ENCODE results near the gene SLC7A1. TPM values are rescaled to one million over a fixed set of nuclear protein-coding genes. Genes with fewer than 3 reads are reported as not detected.

Gene SLC7A1
- total and polyA plus RNA-seq, 4 donors = 6.6 to 53.8 (median 10.5) TPM

GRCh38 chr13:29551214-29551613 is 44.3 kb downstream of the SLC7A1 start:
- Histone ChIP-seq H3K36me3 (ENCODE audit: control insufficient read depth in 4 of 4, insufficient read depth in 4 of 4, low read length in 4 of 4) (peaks cover 0 to 12% (median 5%) of the 10 kb centered on the region in 4 donors), H3K4me1 (ENCODE audit: control insufficient read depth in 5 of 5, insufficient read depth in 5 of 5, low read length in 5 of 5) (peaks cover 0 to 10% (median 1%) of the 10 kb centered on the region in 5 donors), H3K9ac (ENCODE audit: insufficient read depth in 1 of 2, low read length in 2 of 2) (no peak overlapping the region), H3K27ac (ENCODE audit: low read depth in 1 of 2, low read length in 1 of 2) (no peak overlapping the region), H3K27me3 (ENCODE audit: control insufficient read depth in 3 of 3, insufficient read depth in 3 of 3, low read length in 2 of 3) (no peaks in the 10 kb centered on the region), H3K4me3 (no peak overlapping the region), H3K9me3 (ENCODE audit: control insufficient read depth in 4 of 4, insufficient read depth in 3 of 4, low read length in 3 of 4) (peaks cover 0 to 2% (median 0%) of the 10 kb centered on the region in 4 donors)
- no peak for ATAC-seq (ENCODE audit: insufficient read depth, low FRiP score)
- WGBS, 2 donors = 82 to 91% methylated on average over 6 of the region's 6 CpGs
- no peak for TF ChIP-seq CTCF (IDR thresholded peaks at IDR 0.05; ENCODE audit: control extremely low read depth, extremely low read depth)
- DNase-seq = no peak

- H3K36me3 ChIP-seq (ENCODE audit: control insufficient read depth in 4 of 4, insufficient read depth in 4 of 4, low read length in 4 of 4) = peaks cover 0 to 14% (median 5%) of the 10 kb centered on the region in 4 donors
- 94 to 95% methylated on average over 5 of the region's 5 CpGs for WGBS, 2 donors
These were observed 45.0 kb downstream of the SLC7A1 start for GRCh38 chr13:29550430-29550988.

GRCh38 chr13:29548722-29549121 is 46.8 kb downstream of the SLC7A1 start:
- WGBS, 2 donors = 85 to 87% methylated on average over 7 of the region's 7 CpGs
- Histone ChIP-seq H3K36me3 (ENCODE audit: control insufficient read depth in 4 of 4, insufficient read depth in 4 of 4, low read length in 4 of 4) (peaks cover 0 to 14% (median 5%) of the 10 kb centered on the region in 4 donors), H3K4me3 (no peak overlapping the region), H3K27me3 (ENCODE audit: control insufficient read depth in 3 of 3, insufficient read depth in 3 of 3, low read length in 2 of 3) (no peaks in the 10 kb centered on the region), H3K4me1 (ENCODE audit: control insufficient read depth in 5 of 5, insufficient read depth in 5 of 5, low read length in 5 of 5) (peaks cover 0 to 10% (median 1%) of the 10 kb centered on the region in 5 donors), H3K9me3 (ENCODE audit: control insufficient read depth in 4 of 4, insufficient read depth in 3 of 4, low read length in 3 of 4) (peaks cover 0 to 2% (median 0%) of the 10 kb centered on the region in 4 donors), H3K27ac (ENCODE audit: low read depth in 1 of 2, low read length in 1 of 2) (no peak overlapping the region), H3K9ac (ENCODE audit: insufficient read depth in 1 of 2, low read length in 2 of 2) (no peak overlapping the region)
- no peak for TF ChIP-seq CTCF (IDR thresholded peaks at IDR 0.05; ENCODE audit: control extremely low read depth, extremely low read depth)
- no peak for ATAC-seq (ENCODE audit: insufficient read depth, low FRiP score)
- DNase-seq = no peak

More at GRCh38 chr13:29550430-29550988, 45.0 kb downstream of the SLC7A1 start:
- no peak for TF ChIP-seq CTCF (IDR thresholded peaks at IDR 0.05; ENCODE audit: control extremely low read depth, extremely low read depth)
- Histone ChIP-seq H3K4me1 (ENCODE audit: control insufficient read depth in 5 of 5, insufficient read depth in 5 of 5, low read length in 5 of 5) (peaks cover 0 to 10% (median 1%) of the 10 kb centered on the region in 5 donors), H3K9ac (ENCODE audit: insufficient read depth in 1 of 2, low read length in 2 of 2) (no peak overlapping the region), H3K27ac (ENCODE audit: low read depth in 1 of 2, low read length in 1 of 2) (no peak overlapping the region), H3K27me3 (ENCODE audit: control insufficient read depth in 3 of 3, insufficient read depth in 3 of 3, low read length in 2 of 3) (no peaks in the 10 kb centered on the region), H3K9me3 (ENCODE audit: control insufficient read depth in 4 of 4, insufficient read depth in 3 of 4, low read length in 3 of 4) (peaks cover 0 to 2% (median 0%) of the 10 kb centered on the region in 4 donors), H3K4me3 (no peak overlapping the region)
- ATAC-seq (ENCODE audit: insufficient read depth, low FRiP score) (no peak), DNase-seq (no peak)

Data from lung (tissue), 12 donors.